K562 (cell line): ENCODE results near the gene DOP1A. TPM values are rescaled to one million over a fixed set of nuclear protein-coding genes. Genes with fewer than 3 reads are reported as not detected.
A peak's percentile ranks its signal among the peaks of the same experiment; 100 is the strongest.

Experiments used
- CBX8 ChIP-seq: fragments of 200-600 bp; sonication (generic); IDR thresholded peaks from 2 replicates; pipeline ENCODE4 v1.6.1; 2012; ENCODE audit warnings: borderline replicate concordance, mixed run types, low read depth, mild to moderate bottlenecking, moderate library complexity, mixed read lengths, low read length, control low read depth, inconsistent platforms; ENCODE audit not compliant: poor library complexity, severe bottlenecking; ENCODE audit errors: extremely low read depth
- CXXC5 ChIP-seq: fragments of 250-450 bp; sonication (Bioruptor Pico); IDR thresholded peaks from 2 replicates; pipeline ENCODE4 v1.8.0; 2022; ENCODE audit warnings: inconsistent platforms, mild to moderate bottlenecking, moderate library complexity
- EHMT2 ChIP-seq: fragments of 450-650 bp; IDR thresholded peaks from 2 replicates; pipeline ENCODE4 v1.6.1; 2018; ENCODE audit warnings: antibody characterized with exemption
- FOXA1 ChIP-seq: fragments of 450-650 bp; IDR thresholded peaks from 2 replicates; pipeline ENCODE4 v1.6.1; 2016; ENCODE audit warnings: mild to moderate bottlenecking, borderline replicate concordance
- KDM4B ChIP-seq, 2 experiments: fragments of 450-650 bp in 1 of 2; sonication (generic) in 1 of 2; IDR thresholded peaks; 2 replicates each; pipeline ENCODE4 v1.6.1; 2016 to 2017; ENCODE audit warnings: borderline replicate concordance in 2 of 2, antibody characterized with exemption in 1 of 2, low read depth in 1 of 2, mild to moderate bottlenecking in 1 of 2
- LCOR ChIP-seq: sonication (generic); formaldehyde crosslinking; IDR thresholded peaks from 2 replicates; pipeline ENCODE4 v1.8.0; 2022; ENCODE audit warnings: mild to moderate bottlenecking, missing genetic modification reagents
- PPARD ChIP-seq: fragments of 250-450 bp; sonication (Bioruptor Pico); IDR thresholded peaks from 2 replicates; pipeline ENCODE4 v1.8.0; 2022; ENCODE audit warnings: inconsistent platforms, mild to moderate bottlenecking, moderate library complexity
- TAL1 ChIP-seq: fragments of 450-650 bp; IDR thresholded peaks from 2 replicates; pipeline ENCODE4 v1.6.1; 2016; ENCODE audit warnings: mild to moderate bottlenecking
- ZBTB43 ChIP-seq: sonication (generic); formaldehyde crosslinking; IDR thresholded peaks from 2 replicates; pipeline ENCODE4 v1.8.0; 2023; ENCODE audit warnings: mild to moderate bottlenecking, missing genetic modification reagents
- ZNF398 ChIP-seq: fragments of 250-450 bp; sonication (Bioruptor Pico); IDR thresholded peaks from 2 replicates; pipeline ENCODE4 v1.8.0; 2021; ENCODE audit warnings: moderate library complexity, mild to moderate bottlenecking, inconsistent platforms
- ZNF609 ChIP-seq: sonication (generic); formaldehyde crosslinking; IDR thresholded peaks from 2 replicates; pipeline ENCODE4 v1.8.1; 2023; ENCODE audit warnings: missing genetic modification reagents, mild to moderate bottlenecking, borderline replicate concordance
- polyA plus RNA-seq, 8 experiments: library from polyadenylated mRNA; depleted of rRNA in 4 of 8; stranded (reverse) in 5 of 8; unstranded in 3 of 8; fragments of >200 nt; fragmentation: Nextera tagmentation in 2 of 8; fragmentation: Illumina TruSeq in 1 of 8; extraction: Ambion mirVana in 2 of 8; extraction: Trizol in 1 of 8; gene quantifications; 2 replicates each; pipeline versions ENCODE4 v1.2.1 to v1.2.3, GENCODE V29; 2011 to 2014; ENCODE audit warnings: inconsistent platforms in 1 of 8, missing spikeins in 1 of 8
- total RNA-seq, 7 experiments: library from RNA; depleted of rRNA in 6 of 7; stranded (reverse); fragments of >200 nt in 6 of 7; fragmentation: Illumina TruSeq in 2 of 7; extraction: Trizol in 2 of 7; gene quantifications; 2 replicates each; pipeline versions ENCODE4 v1.2.1 to v1.2.3, GENCODE V29; 2011 to 2021; ENCODE audit warnings: low replicate concordance in 1 of 7
- TF ChIP-seq, protein P1 (sequence below): sonication (generic); formaldehyde crosslinking; IDR thresholded peaks from 2 replicates; pipeline ENCODE4 v1.9.0; 2022; ENCODE audit warnings: mild to moderate bottlenecking, missing genetic modification reagents
- TF ChIP-seq, protein P2 (sequence below): fragments of 450-650 bp; IDR thresholded peaks from 2 replicates; pipeline ENCODE4 v1.6.1; 2016; ENCODE audit warnings: low read depth, mild to moderate bottlenecking, moderate library complexity

Gene DOP1A
- total and polyA plus RNA-seq, 9 of the 15 experiments (the other 6 are each of a cell fraction or from before 2014, with no cell fraction given) = 0.75 to 10.5 (median 4.4) TPM

DNA sequence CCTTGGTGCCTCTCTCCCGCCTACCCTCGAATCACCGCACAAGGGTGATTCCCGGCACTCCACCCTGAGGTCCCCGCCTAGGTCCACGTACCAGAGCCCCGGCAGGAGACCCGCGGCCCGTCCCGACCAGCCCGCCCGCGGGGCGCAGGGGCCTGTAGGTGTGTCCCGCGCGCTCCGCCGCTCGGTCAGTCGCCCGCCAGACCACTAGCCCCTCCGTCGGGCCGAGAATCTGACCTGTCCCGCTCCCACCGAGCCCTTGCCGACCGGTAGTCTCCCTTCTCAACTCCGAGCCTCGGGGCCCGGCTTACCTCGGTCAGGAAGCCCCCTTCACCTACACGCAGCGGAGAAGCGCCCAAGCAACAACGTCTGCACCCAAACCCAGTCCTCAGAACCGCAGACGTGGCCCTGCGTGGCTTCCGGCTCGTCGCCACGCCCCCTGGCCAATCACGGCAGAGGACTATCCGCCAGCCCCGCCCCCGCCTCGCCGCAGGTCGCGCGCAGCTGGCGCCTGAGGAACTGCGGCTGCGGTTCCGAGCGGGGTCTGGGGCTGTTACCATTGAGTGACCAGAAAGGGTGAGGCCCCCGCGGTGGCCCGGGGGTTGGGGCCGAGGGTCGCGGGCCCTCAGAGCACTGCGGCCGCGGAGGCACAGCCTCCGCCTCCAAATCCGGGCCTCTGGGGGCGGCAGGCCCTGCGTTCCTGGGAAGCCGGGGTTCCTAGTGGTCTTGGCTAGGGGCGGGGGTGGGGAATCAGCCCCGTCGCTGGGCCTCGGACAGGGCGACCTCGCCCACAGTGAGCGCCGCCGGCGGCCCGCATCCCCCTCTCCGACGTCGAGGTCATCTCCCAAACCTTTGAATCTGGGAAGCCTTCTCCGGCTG is 125.6 kb downstream of the DOP1A start, which contains the start of the genes PGM3 and RWDD2A (continued):
- TF ChIP-seq, protein P1, sequence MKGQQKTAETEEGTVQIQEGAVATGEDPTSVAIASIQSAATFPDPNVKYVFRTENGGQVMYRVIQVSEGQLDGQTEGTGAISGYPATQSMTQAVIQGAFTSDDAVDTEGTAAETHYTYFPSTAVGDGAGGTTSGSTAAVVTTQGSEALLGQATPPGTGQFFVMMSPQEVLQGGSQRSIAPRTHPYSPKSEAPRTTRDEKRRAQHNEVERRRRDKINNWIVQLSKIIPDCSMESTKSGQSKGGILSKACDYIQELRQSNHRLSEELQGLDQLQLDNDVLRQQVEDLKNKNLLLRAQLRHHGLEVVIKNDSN (CRISPR knock-in tag) = no peak
- TF ChIP-seq PPARD (CRISPR knock-in tag) = no peak
- TF ChIP-seq, protein P2, sequence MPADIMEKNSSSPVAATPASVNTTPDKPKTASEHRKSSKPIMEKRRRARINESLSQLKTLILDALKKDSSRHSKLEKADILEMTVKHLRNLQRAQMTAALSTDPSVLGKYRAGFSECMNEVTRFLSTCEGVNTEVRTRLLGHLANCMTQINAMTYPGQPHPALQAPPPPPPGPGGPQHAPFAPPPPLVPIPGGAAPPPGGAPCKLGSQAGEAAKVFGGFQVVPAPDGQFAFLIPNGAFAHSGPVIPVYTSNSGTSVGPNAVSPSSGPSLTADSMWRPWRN = no peak
- peak; percentile 63; the same call in 1 of the 2 replicates for TF ChIP-seq ZNF609 (CRISPR knock-in tag)
- peak; percentile 78 for TF ChIP-seq CXXC5 (CRISPR knock-in tag)
- no peak for TF ChIP-seq ZBTB43 (CRISPR knock-in tag)
- TF ChIP-seq CBX8 = no peak
- no peak for TF ChIP-seq KDM4B (IDR thresholded peaks at IDR 0.05; ENCODE audit: borderline replicate concordance in 2 of 2, low read depth in 1 of 2)
- no peak for TF ChIP-seq FOXA1
- no peak; the same call in 1 of the 2 replicates for TF ChIP-seq LCOR
- no peak for TF ChIP-seq EHMT2
- TF ChIP-seq ZNF398 (CRISPR knock-in tag) = no peak
- no peak for TF ChIP-seq TAL1
